NCI-H1092 treated with DMSO at 0.1 percent for 48 hours (cell line): ENCODE data around the gene HPSE2.

Source experiments
- DNase-seq: peaks from one replicate; lab custom pipeline; 2025; lab: John Stamatoyannopoulos, UW

Gene HPSE2

GRCh38 chr10:98684019-98684899, 551.4 kb downstream of the HPSE2 start:
- DNase-seq: no peak

DNA sequence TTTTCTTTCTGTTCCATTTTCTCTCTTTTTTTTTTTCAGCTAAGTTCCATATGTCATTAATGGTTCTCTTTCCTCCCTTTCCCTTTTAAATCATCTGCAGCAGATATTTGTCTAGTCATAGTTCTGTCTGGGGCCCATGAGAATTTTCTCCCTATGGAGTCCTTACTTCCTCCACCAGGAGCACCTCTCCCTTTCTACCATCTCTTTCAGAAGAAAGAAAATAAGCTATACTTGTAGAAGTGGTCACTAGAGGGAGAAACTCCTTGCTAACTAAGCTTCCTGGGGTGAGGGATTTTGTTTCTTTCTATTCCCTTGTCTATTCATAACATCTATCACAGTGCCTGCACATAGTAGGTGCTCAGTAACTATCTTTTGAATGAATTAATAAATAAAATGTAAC, 558.8 kb downstream of the HPSE2 start:
- DNase-seq: no peak

DNA sequence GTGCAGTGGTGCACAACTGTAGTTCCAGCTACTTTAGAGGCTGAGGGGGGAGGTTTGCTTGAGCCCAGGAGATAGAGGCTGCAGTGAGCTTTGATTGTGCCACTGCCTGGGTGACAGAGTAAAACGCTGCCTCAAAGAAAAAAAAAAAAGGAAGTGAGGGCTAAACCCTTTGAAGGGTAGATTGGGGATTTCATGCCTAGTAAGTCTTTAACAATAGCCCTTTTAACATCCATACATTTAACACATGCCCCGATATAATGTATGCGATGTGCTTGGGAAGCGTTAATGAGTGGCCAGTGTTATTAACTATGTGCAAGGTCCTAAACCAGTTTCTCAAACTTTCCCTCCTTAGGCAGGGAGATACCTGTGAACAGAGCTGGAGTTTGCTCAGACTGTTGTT, 559.8 kb downstream of the HPSE2 start:
- no peak for DNase-seq

DNA sequence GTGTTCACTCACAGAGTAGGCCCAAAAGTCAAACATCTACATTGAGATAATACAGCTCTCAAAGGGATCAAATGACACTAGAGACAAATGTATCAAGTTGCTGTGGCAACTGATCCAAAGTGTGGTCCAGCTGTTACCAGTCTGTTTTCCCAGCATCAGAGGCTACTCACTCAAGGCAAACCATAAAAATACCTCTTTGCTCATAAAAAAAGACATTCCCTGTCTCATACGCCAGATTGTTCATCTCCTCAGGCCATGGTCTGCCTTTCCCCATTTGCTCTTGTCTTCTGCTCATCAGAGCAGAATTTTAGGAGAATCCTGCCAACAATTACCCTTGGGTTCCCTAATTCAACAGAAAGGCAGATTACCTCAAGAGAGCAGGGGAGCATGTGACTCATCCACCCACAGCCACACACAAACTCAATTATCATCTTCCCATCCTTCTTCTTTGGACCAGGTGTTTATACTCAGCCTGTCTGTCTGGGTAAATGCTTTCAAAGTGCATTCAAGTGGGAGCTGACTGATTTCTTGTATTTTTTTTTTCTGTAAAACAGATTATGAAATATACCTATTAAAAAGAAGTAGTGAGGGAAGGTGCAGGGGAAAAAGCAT, 562.4 kb downstream of the HPSE2 start:
- DNase-seq: peak; percentile 64

DNA sequence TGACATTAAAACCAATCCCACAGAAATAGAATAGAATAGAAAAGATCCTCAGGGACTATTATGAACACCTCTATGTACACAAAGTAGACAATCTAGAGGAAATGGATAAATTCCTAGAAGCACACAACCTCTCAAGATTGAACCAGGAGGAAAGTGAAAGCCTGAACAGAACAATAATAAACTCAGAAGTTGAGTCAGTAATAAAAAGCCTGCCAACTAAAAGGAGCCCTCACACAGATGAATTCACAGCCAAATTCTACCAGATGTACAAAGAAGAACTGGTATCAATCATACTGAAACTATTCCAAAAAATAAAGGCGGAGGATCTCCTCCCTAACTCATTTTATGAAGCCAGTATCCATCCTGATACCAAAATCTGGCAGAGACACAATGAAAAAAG, 568.6 kb downstream of the HPSE2 start:
- DNase-seq: no peak

GRCh38 chr10:98666276-98666675, 569.4 kb downstream of the HPSE2 start:
- DNase-seq: no peak

DNA sequence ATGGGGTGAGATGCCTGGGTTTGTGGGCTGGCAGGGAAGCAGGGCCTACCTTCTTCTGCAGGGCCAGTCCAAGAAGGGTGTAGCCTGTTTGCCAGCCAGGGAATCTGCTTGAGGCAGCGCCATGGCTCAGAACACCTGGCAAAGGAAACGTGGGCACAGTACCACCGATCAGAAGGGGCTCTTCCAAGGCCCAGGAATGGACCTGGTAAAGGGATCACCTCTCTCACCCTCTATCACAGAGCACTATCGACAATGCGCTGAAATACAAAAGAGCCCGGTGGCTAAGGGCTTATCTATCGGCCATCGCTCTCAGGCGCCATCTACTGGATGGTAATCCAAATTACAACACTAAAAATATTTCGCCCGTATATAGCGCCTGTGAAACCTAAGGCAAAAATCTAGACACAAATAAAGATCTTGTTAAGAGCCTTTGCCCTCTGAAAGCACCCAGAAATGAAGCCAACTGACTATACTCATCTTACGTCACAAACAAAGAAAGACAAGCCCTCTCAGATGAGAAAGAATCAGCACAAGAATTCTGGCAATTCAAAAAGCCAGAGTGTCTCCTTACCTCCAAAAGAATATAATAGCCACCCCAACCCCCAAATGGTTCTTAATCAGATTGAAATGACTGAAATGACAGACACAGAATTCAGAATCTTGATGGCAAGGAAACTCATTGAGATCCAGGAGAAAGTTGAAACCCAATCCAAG, 571.2 kb downstream of the HPSE2 start:
- DNase-seq: no peak

DNA sequence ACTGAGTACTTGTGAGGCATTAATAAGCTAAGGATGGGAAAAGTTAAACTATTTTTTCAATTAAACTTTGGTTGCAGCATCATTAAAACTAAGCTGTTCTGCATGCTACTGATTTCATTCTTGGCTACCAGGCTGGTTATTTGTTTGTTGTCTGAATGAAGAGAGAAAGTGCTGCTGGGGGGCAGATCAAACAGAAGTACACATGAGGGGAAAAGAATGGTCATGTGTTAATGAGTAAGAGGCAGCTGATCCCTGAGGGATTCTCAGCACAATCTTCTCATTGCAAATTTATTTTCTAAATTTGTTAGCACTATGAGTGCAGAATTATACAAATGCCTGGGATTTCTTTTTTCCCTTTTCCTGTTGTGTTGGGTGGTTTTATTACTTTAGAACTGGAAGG, 575.7 kb downstream of the HPSE2 start:
- no peak for DNase-seq

GRCh38 chr10:98655492-98655891, 580.2 kb downstream of the HPSE2 start:
- no peak for DNase-seq

- no peak for DNase-seq
Observed at GRCh38 chr10:98649170-98649569, 586.5 kb downstream of the HPSE2 start.

DNA sequence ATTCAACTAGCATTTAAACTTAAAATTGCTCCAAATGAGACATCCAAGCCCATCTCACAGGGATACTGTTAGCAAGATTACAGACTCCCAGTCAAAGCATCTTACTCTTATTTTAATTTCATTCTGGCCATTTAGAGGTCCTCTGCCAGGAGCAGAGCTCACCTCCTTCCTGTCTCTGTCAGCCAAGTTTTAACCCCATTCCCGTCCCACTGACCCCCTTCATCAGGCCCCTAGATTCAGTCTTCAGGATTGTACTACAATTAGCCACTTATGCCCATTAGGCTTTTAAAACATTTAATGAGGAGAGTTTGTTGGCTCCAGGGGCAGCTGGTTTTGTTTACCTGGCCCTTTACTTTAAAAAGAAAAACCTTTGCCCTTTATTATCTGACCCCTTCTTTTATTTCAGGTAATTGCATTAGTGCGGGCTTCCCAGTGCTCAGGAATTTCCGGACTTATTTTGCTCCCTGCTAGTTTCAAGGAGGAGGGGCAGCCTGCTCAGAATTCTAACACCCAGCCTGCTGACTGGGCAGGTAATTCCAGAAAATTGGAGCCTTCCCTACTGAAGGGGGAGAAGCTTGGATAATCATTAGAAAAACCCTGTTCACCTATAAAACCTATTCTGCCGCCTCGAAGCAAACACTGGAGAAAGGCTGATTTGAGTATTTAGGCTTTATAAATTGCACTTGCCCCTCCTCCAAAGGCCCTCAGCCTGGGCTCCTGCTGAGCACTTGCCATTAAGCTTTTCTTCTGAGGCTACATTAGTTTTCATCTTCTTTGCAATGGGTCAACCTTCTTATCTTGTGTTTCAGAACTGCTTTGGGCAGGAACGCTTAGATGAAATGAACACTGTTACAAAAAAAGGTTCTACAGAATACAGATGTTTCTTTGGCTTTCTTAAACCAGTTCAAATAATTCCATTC, 588.4 kb downstream of the HPSE2 start:
- no peak for DNase-seq

DNA sequence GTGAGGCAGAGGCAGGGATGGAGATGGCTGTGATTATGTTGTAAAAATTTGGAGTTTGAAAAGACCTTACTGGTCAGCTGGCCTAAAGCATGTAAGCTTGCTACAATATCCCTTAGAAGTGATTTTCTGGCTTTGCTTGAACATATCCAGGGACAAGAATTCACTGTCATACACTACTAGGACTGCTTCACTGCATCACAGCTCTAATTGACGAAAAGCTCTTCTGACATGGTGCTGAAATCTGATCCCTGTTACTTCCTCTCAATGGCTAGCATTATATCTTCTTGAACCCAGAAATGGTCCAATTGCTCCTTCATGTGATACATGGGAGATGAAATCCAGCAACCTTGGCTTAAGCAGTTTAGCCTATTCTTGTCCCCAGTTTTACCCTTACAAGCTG, 591.2 kb downstream of the HPSE2 start:
- no peak for DNase-seq

- DNase-seq: no peak
Observed at GRCh38 chr10:98642281-98642680, 593.4 kb downstream of the HPSE2 start.

GRCh38 chr10:98638920-98639319, 596.7 kb downstream of the HPSE2 start:
- no peak for DNase-seq

GRCh38 chr10:98636921-98637329, 598.7 kb downstream of the HPSE2 start:
- no peak for DNase-seq

GRCh38 chr10:98632456-98633150, 603.0 kb downstream of the HPSE2 start:
- no peak for DNase-seq

- no peak for DNase-seq
Observed at GRCh38 chr10:98628206-98628605, 607.4 kb downstream of the HPSE2 start.

DNA sequence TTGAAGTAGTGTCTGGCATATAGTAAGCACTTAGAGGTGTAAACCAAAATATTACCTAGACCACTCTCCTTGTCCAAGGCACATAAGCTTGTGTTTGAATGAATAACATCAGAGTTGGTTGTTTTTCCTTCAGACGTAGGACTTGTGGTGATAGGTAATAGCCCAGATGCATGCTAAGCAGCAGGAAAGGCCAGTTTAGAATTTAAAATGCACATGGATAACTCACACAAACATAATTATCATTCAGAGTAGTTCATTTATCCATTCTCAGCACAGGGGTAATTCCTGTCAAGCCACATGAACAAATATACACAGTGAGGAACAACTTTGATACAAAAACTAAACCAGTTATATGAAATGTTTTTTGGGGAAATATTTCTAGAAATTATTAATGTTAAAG, 607.9 kb downstream of the HPSE2 start:
- DNase-seq: no peak

DNA sequence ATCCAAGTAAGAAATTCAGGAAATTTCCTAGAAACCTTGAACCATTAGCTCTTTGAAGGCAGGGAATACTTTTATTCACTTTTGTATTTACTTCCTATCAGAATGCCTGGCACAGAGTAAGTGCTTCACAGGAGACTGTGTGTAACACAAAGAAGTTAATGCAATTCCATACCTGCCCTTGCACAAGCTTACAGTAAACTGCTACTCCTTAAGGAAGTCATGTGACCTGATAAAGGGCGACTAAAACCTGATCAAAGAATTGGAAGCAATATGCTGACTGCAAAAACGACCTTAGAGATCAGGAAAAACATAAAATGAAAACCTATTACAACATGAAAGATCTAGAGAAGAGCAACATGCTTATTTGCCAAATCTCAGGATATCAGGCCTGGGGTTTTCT, 610.7 kb downstream of the HPSE2 start:
- no peak for DNase-seq

DNA sequence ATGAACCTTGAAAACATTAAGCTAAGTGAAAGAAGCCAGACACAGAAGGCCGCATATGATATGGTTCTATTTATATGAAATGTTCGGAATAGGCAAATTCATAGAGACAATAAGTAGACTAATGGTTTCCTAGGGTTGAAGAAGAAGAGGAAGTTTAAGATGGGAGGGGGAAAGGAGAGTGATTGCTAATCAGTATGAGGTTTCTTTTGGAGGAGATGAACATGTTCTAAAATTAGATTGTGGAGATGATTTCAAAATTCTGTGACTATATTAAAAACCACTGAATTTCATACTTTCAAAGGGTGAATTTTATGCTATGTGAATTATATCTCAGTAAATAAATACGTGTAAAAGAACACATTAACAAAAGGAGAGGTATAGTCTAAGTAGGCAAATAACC, 612.5 kb downstream of the HPSE2 start:
- DNase-seq: no peak

- no peak for DNase-seq
Observed at GRCh38 chr10:98621630-98622029, 614.0 kb downstream of the HPSE2 start.
